Measurements from ENCODE around the gene PTPRM. TPM values are rescaled to one million over a fixed set of nuclear protein-coding genes. Genes with fewer than 3 reads are reported as not detected.

Gene PTPRM
- total RNA-seq, 1 experiment from 2014 or later: 1.6 TPM

DNA sequence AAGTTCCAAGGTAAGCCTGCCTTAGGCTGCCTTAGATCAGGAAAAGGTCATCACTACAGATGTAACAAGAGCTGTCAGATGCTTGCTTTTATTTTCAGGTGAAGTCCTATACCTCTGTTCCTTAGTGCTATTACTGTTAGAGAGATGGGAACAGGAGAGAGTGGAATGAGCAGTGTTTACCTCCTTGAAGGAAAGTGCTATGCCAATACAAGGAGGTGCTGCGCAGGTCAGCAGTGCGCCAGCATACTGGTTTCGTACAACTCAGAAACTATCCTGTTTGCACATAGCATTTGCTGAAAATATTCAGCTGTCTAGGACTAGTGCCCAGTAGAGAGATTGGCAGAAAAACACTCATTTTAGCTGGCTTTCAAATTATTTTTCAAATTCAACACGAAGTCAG, 629.1 kb downstream of the PTPRM start:
- H3K36me3 ChIP-seq (ENCODE audit: control insufficient read depth, insufficient read depth, low read length): no peaks in the 10 kb centered on the region
- CTCF ChIA-PET: no interaction called here
- no peak overlapping the region for H3K27ac ChIP-seq (ENCODE audit: low read length)
- H3K27me3 ChIP-seq (ENCODE audit: control insufficient read depth, insufficient read depth, low read length): no peaks in the 10 kb centered on the region
- BruUV-seq (replicated peaks): no TSS peak
- ATAC-seq: no peak
- no peaks in the 10 kb centered on the region for H3K9me3 ChIP-seq (ENCODE audit: control insufficient read depth, insufficient read depth, low read depth, low read length)
- intact Hi-C loops (cut with micrococcal nuclease; ENCODE audit: unreplicated experiment) (no loop called here), in situ Hi-C loops (cut with HindIII; ENCODE audit: low pct_unique_long_range_greater_than_20kb, low sequenced_read_pairs) (no loop called here)
- TF ChIP-seq TCF7L2 (IDR thresholded peaks at IDR 0.05; ENCODE audit: low read depth, low read length): no peak
- TF ChIP-seq, protein P1, sequence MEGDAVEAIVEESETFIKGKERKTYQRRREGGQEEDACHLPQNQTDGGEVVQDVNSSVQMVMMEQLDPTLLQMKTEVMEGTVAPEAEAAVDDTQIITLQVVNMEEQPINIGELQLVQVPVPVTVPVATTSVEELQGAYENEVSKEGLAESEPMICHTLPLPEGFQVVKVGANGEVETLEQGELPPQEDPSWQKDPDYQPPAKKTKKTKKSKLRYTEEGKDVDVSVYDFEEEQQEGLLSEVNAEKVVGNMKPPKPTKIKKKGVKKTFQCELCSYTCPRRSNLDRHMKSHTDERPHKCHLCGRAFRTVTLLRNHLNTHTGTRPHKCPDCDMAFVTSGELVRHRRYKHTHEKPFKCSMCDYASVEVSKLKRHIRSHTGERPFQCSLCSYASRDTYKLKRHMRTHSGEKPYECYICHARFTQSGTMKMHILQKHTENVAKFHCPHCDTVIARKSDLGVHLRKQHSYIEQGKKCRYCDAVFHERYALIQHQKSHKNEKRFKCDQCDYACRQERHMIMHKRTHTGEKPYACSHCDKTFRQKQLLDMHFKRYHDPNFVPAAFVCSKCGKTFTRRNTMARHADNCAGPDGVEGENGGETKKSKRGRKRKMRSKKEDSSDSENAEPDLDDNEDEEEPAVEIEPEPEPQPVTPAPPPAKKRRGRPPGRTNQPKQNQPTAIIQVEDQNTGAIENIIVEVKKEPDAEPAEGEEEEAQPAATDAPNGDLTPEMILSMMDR (IDR thresholded peaks at IDR 0.05): no peak
- TF ChIP-seq POLR2AphosphoS5 (IDR thresholded peaks at IDR 0.05; ENCODE audit: low read depth, low read length): no peak
- POLR2A ChIA-PET: no interaction called here
- H3K4me3 ChIP-seq (ENCODE audit: low read depth in 2 of 2, low read length in 2 of 2): no peak overlapping the region
- no peaks in the 10 kb centered on the region for H3K4me1 ChIP-seq (ENCODE audit: control insufficient read depth, insufficient read depth, low read length)
- no peak for DNase-seq (ENCODE audit: low read depth, low spot score)

DNA sequence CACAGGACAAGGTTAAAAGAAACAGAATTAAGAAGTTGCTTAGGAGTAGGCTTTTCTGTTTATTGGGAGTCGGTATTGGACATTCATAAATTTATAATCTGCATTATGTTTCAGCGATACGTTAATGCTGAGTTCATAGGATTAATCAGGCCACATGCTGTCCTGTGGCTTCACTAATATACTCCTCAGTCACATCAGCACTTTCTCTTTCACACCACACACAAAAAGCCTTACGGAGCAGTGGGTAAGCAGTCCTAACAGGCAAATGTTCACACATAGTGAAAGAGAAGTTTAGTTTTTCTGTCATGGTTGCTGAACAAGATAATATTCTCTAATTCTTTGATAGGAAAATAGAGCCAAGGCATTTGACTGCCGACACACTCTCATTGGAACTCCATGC, 630.4 kb downstream of the PTPRM start:
- Histone ChIP-seq H3K4me3 (ENCODE audit: low read depth in 2 of 2, low read length in 2 of 2) (no peak overlapping the region), H3K9me3 (ENCODE audit: control insufficient read depth, insufficient read depth, low read depth, low read length) (no peaks in the 10 kb centered on the region), H3K27ac (ENCODE audit: low read length) (no peak overlapping the region), H3K36me3 (ENCODE audit: control insufficient read depth, insufficient read depth, low read length) (no peaks in the 10 kb centered on the region), H3K27me3 (ENCODE audit: control insufficient read depth, insufficient read depth, low read length) (no peaks in the 10 kb centered on the region), H3K4me1 (ENCODE audit: control insufficient read depth, insufficient read depth, low read length) (no peaks in the 10 kb centered on the region)
- no TSS peak for BruUV-seq (replicated peaks)
- CTCF ChIA-PET: no interaction called here
- intact Hi-C loops (cut with micrococcal nuclease; ENCODE audit: unreplicated experiment) (no loop called here), in situ Hi-C loops (cut with HindIII; ENCODE audit: low pct_unique_long_range_greater_than_20kb, low sequenced_read_pairs) (no loop called here)
- POLR2A ChIA-PET: no interaction called here
- DNase-seq (ENCODE audit: low read depth, low spot score) (no peak), ATAC-seq (no peak)
- TF ChIP-seq, protein P2, sequence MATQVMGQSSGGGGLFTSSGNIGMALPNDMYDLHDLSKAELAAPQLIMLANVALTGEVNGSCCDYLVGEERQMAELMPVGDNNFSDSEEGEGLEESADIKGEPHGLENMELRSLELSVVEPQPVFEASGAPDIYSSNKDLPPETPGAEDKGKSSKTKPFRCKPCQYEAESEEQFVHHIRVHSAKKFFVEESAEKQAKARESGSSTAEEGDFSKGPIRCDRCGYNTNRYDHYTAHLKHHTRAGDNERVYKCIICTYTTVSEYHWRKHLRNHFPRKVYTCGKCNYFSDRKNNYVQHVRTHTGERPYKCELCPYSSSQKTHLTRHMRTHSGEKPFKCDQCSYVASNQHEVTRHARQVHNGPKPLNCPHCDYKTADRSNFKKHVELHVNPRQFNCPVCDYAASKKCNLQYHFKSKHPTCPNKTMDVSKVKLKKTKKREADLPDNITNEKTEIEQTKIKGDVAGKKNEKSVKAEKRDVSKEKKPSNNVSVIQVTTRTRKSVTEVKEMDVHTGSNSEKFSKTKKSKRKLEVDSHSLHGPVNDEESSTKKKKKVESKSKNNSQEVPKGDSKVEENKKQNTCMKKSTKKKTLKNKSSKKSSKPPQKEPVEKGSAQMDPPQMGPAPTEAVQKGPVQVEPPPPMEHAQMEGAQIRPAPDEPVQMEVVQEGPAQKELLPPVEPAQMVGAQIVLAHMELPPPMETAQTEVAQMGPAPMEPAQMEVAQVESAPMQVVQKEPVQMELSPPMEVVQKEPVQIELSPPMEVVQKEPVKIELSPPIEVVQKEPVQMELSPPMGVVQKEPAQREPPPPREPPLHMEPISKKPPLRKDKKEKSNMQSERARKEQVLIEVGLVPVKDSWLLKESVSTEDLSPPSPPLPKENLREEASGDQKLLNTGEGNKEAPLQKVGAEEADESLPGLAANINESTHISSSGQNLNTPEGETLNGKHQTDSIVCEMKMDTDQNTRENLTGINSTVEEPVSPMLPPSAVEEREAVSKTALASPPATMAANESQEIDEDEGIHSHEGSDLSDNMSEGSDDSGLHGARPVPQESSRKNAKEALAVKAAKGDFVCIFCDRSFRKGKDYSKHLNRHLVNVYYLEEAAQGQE (IDR thresholded peaks at IDR 0.05; ENCODE audit: insufficient read depth in 1 of 2, low read depth in 2 of 2, low read length in 1 of 2): no peak
- TF ChIP-seq TCF7L2 (IDR thresholded peaks at IDR 0.05; ENCODE audit: low read depth, low read length) (no peak), SIN3A (IDR thresholded peaks at IDR 0.05; ENCODE audit: borderline replicate concordance, insufficient read depth, low read depth, low read length) (no peak), POLR2AphosphoS5 (IDR thresholded peaks at IDR 0.05; ENCODE audit: low read depth, low read length) (no peak)
- TF ChIP-seq, protein P1 (IDR thresholded peaks at IDR 0.05): no peak

DNA sequence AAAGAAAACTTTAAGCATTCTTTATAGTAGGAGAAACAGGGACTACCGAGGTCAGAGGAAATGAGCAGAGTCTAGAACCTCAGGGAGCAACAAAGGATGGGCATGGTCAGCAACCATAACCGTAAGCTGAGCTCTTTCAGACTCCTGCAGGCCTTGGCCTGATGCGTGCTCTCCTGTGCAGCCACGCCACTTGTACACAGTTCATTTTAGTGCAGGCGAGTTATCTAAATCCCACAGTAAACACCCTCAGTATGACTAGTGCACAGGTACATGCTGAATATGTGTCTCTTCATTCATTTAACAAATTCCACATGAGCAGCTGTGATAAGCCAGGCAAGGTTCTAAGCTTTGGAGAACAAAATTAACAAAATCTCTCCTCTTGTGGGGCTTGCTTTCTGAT, 640.9 kb downstream of the PTPRM start:
- ChIA-PET POLR2A (no interaction called here), CTCF (no interaction called here)
- TF ChIP-seq SIN3A (IDR thresholded peaks at IDR 0.05; ENCODE audit: borderline replicate concordance, insufficient read depth, low read depth, low read length) (no peak), POLR2AphosphoS5 (IDR thresholded peaks at IDR 0.05; ENCODE audit: low read depth, low read length) (no peak), TCF7L2 (IDR thresholded peaks at IDR 0.05; ENCODE audit: low read depth, low read length) (no peak)
- TF ChIP-seq, protein P2 (IDR thresholded peaks at IDR 0.05; ENCODE audit: insufficient read depth in 1 of 2, low read depth in 2 of 2, low read length in 1 of 2): no peak
- TF ChIP-seq, protein P1 (IDR thresholded peaks at IDR 0.05): no peak
- DNase-seq (ENCODE audit: low read depth, low spot score): no peak
- Histone ChIP-seq H3K4me1 (ENCODE audit: control insufficient read depth, insufficient read depth, low read length) (no peaks in the 10 kb centered on the region), H3K4me3 (ENCODE audit: low read depth in 2 of 2, low read length in 2 of 2) (no peak overlapping the region), H3K27ac (ENCODE audit: low read length) (no peak overlapping the region), H3K27me3 (ENCODE audit: control insufficient read depth, insufficient read depth, low read length) (no peaks in the 10 kb centered on the region), H3K36me3 (ENCODE audit: control insufficient read depth, insufficient read depth, low read length) (no peaks in the 10 kb centered on the region), H3K9me3 (ENCODE audit: control insufficient read depth, insufficient read depth, low read depth, low read length) (no peaks in the 10 kb centered on the region)
- no peak for ATAC-seq
- intact Hi-C loops (cut with micrococcal nuclease; ENCODE audit: unreplicated experiment): no loop called here
- no TSS peak for BruUV-seq (replicated peaks)
- in situ Hi-C loops (cut with HindIII; ENCODE audit: low pct_unique_long_range_greater_than_20kb, low sequenced_read_pairs): no loop called here

All from Panc1 (cell line).